HepG2 (cell line): ENCODE measurements around the gene PSMB11. TPM values are rescaled to one million over a fixed set of nuclear protein-coding genes. Genes with fewer than 3 reads are reported as not detected.

ENCODE experiments used
- FIP1L1 ChIP-seq: fragments of 200-400 bp; formaldehyde crosslinking; IDR thresholded peaks from 2 replicates; pipeline ENCODE4 v1.6.1; 2018; ENCODE audit warnings: low read depth, mild to moderate bottlenecking, low read length, moderate library complexity, borderline replicate concordance; ENCODE audit not compliant: insufficient read depth
- POLR2AphosphoS5 ChIP-seq: IDR thresholded peaks from 2 replicates; pipeline ENCODE4 v1.6.1; 2012; ENCODE audit warnings: low read depth, low read length
- REPIN1 ChIP-seq: sonication (generic); formaldehyde crosslinking; IDR thresholded peaks from 2 replicates; pipeline ENCODE4 v1.8.0; 2022; ENCODE audit warnings: missing genetic modification reagents, low read depth, mild to moderate bottlenecking, borderline replicate concordance
- ZC3H13 ChIP-seq: sonication (generic); formaldehyde crosslinking; IDR thresholded peaks from 2 replicates; pipeline ENCODE4 v1.8.1; 2023; ENCODE audit warnings: mild to moderate bottlenecking, missing genetic modification reagents, moderate library complexity
- ZFP41 ChIP-seq: sonication (generic); formaldehyde crosslinking; IDR thresholded peaks from 2 replicates; pipeline ENCODE4 v1.4.0; 2020; ENCODE audit warnings: mild to moderate bottlenecking, missing genetic modification reagents, borderline replicate concordance
- ZNF101 ChIP-seq: sonication (generic); formaldehyde crosslinking; IDR thresholded peaks from 2 replicates; pipeline ENCODE4 v1.4.0; 2020; ENCODE audit warnings: mild to moderate bottlenecking, low read depth, missing genetic modification reagents, borderline replicate concordance
- ZNF12 ChIP-seq: sonication (generic); formaldehyde crosslinking; IDR thresholded peaks from 2 replicates; pipeline ENCODE4 v1.5.0; 2020; ENCODE audit warnings: missing genetic modification reagents
- ZNF326 ChIP-seq: sonication (generic); formaldehyde crosslinking; IDR thresholded peaks from 2 replicates; pipeline ENCODE4 v1.4.0; 2020; ENCODE audit warnings: missing genetic modification reagents, borderline replicate concordance
- ZNF543 ChIP-seq: sonication (generic); formaldehyde crosslinking; IDR thresholded peaks from 2 replicates; pipeline ENCODE4 v1.4.0; 2020; ENCODE audit warnings: mild to moderate bottlenecking, missing genetic modification reagents
- polyA plus RNA-seq, 8 experiments: library from polyadenylated mRNA; depleted of rRNA in 3 of 8; stranded (reverse) in 7 of 8; unstranded in 1 of 8; fragments of >200 nt; fragmentation: Illumina TruSeq in 4 of 8; extraction: Trizol in 4 of 8; gene quantifications; 2 replicates each; pipeline versions ENCODE4 v1.2.1 to v1.2.3, GENCODE V29; 2011 to 2016; ENCODE audit warnings: low read depth in 4 of 8, missing spikeins in 1 of 8, mixed read lengths in 1 of 8; ENCODE audit not compliant: insufficient read depth in 1 of 8
- total RNA-seq, 5 experiments: library from RNA; depleted of rRNA; stranded (reverse); fragments of >200 nt; fragmentation: Illumina TruSeq; extraction: Trizol; gene quantifications; 2 replicates each; pipeline ENCODE4 v1.2.3, GENCODE V29; 2016; ENCODE audit warnings: low read depth in 1 of 5
- TF ChIP-seq, protein P1 (sequence below): sonication (generic); formaldehyde crosslinking; IDR thresholded peaks from 2 replicates; pipeline ENCODE4 v1.5.1; 2020; ENCODE audit warnings: mild to moderate bottlenecking, missing genetic modification reagents, moderate library complexity
- TF ChIP-seq, protein P2 (sequence below): sonication (generic); formaldehyde crosslinking; IDR thresholded peaks from 2 replicates; pipeline ENCODE4 v1.4.0; 2020; ENCODE audit warnings: missing genetic modification reagents
- TF ChIP-seq, protein P3 (sequence below): sonication (generic); formaldehyde crosslinking; IDR thresholded peaks from 2 replicates; pipeline ENCODE4 v1.4.0; 2020; ENCODE audit warnings: mild to moderate bottlenecking, missing genetic modification reagents, borderline replicate concordance
- TF ChIP-seq, protein P4 (sequence below): fragments of 450-650 bp; IDR thresholded peaks from 2 replicates; pipeline ENCODE4 v1.6.1; 2017; ENCODE audit warnings: mild to moderate bottlenecking
- TF ChIP-seq, protein P5 (sequence below): sonication (generic); formaldehyde crosslinking; IDR thresholded peaks from 2 replicates; pipeline ENCODE4 v1.5.0; 2020; ENCODE audit warnings: mild to moderate bottlenecking, missing genetic modification reagents

PSMB11 gene
- total and polyA plus RNA-seq, 2 of the 13 experiments (the other 11 are each of a cell fraction or from before 2014, with no cell fraction given): not detected

DNA sequence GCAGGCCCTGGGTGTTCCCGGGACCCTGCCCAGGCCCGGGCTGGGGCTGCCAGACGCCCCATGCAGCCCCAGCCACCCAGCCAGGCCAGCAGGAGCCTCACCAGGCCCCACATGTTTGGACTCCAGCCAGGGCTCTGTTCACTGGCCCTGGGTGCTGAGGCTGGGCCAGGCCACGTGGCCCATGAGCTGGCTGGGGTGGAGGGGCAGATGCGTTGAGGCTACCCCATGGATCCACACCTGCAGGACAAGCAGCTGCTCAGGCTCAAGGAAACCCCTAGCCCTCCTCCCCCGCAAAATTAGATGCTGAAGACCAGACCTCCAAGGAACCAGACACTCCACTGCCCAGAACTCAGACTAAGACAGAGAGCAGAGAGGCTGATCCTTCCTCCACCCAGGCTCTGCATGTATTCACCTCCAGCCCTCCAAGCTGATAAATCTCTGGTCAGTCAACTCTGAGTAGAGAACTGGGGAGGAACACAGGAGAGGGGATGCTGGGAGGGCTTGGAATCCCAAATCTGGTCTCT, 13.7 kb downstream of the PSMB11 start (continued):
- TF ChIP-seq, protein P1, sequence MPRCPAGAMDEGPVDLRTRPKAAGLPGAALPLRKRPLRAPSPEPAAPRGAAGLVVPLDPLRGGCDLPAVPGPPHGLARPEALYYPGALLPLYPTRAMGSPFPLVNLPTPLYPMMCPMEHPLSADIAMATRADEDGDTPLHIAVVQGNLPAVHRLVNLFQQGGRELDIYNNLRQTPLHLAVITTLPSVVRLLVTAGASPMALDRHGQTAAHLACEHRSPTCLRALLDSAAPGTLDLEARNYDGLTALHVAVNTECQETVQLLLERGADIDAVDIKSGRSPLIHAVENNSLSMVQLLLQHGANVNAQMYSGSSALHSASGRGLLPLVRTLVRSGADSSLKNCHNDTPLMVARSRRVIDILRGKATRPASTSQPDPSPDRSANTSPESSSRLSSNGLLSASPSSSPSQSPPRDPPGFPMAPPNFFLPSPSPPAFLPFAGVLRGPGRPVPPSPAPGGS (CRISPR knock-in tag): 0 out of 2 replicates have a peak, but pooled peaks have one; percentile 25
- TF ChIP-seq, protein P2, sequence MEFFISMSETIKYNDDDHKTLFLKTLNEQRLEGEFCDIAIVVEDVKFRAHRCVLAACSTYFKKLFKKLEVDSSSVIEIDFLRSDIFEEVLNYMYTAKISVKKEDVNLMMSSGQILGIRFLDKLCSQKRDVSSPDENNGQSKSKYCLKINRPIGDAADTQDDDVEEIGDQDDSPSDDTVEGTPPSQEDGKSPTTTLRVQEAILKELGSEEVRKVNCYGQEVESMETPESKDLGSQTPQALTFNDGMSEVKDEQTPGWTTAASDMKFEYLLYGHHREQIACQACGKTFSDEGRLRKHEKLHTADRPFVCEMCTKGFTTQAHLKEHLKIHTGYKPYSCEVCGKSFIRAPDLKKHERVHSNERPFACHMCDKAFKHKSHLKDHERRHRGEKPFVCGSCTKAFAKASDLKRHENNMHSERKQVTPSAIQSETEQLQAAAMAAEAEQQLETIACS: no peak
- TF ChIP-seq REPIN1 (0 out of 2 replicates have a peak, but pooled peaks have one; percentile 1), ZFP41 (CRISPR knock-in tag) (no peak), ZNF543 (CRISPR knock-in tag) (0 out of 2 replicates have a peak, but pooled peaks have one; percentile 31), ZC3H13 (no peak), ZNF326 (CRISPR knock-in tag) (no peak), FIP1L1 (peak; percentile 16; the same call in 1 of the 2 replicates), POLR2AphosphoS5 (no peak), ZNF12 (CRISPR knock-in tag) (no peak), ZNF101 (CRISPR knock-in tag) (no peak)
- TF ChIP-seq, protein P3, sequence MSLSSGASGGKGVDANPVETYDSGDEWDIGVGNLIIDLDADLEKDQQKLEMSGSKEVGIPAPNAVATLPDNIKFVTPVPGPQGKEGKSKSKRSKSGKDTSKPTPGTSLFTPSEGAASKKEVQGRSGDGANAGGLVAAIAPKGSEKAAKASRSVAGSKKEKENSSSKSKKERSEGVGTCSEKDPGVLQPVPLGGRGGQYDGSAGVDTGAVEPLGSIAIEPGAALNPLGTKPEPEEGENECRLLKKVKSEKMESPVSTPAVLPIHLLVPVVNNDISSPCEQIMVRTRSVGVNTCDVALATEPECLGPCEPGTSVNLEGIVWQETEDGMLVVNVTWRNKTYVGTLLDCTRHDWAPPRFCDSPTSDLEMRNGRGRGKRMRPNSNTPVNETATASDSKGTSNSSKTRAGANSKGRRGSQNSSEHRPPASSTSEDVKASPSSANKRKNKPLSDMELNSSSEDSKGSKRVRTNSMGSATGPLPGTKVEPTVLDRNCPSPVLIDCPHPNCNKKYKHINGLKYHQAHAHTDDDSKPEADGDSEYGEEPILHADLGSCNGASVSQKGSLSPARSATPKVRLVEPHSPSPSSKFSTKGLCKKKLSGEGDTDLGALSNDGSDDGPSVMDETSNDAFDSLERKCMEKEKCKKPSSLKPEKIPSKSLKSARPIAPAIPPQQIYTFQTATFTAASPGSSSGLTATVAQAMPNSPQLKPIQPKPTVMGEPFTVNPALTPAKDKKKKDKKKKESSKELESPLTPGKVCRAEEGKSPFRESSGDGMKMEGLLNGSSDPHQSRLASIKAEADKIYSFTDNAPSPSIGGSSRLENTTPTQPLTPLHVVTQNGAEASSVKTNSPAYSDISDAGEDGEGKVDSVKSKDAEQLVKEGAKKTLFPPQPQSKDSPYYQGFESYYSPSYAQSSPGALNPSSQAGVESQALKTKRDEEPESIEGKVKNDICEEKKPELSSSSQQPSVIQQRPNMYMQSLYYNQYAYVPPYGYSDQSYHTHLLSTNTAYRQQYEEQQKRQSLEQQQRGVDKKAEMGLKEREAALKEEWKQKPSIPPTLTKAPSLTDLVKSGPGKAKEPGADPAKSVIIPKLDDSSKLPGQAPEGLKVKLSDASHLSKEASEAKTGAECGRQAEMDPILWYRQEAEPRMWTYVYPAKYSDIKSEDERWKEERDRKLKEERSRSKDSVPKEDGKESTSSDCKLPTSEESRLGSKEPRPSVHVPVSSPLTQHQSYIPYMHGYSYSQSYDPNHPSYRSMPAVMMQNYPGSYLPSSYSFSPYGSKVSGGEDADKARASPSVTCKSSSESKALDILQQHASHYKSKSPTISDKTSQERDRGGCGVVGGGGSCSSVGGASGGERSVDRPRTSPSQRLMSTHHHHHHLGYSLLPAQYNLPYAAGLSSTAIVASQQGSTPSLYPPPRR (CRISPR knock-in tag): 0 out of 2 replicates have a peak, but pooled peaks have one; percentile 41
- TF ChIP-seq, protein P4, sequence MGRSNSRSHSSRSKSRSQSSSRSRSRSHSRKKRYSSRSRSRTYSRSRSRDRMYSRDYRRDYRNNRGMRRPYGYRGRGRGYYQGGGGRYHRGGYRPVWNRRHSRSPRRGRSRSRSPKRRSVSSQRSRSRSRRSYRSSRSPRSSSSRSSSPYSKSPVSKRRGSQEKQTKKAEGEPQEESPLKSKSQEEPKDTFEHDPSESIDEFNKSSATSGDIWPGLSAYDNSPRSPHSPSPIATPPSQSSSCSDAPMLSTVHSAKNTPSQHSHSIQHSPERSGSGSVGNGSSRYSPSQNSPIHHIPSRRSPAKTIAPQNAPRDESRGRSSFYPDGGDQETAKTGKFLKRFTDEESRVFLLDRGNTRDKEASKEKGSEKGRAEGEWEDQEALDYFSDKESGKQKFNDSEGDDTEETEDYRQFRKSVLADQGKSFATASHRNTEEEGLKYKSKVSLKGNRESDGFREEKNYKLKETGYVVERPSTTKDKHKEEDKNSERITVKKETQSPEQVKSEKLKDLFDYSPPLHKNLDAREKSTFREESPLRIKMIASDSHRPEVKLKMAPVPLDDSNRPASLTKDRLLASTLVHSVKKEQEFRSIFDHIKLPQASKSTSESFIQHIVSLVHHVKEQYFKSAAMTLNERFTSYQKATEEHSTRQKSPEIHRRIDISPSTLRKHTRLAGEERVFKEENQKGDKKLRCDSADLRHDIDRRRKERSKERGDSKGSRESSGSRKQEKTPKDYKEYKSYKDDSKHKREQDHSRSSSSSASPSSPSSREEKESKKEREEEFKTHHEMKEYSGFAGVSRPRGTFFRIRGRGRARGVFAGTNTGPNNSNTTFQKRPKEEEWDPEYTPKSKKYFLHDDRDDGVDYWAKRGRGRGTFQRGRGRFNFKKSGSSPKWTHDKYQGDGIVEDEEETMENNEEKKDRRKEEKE: no peak
- TF ChIP-seq, protein P5, sequence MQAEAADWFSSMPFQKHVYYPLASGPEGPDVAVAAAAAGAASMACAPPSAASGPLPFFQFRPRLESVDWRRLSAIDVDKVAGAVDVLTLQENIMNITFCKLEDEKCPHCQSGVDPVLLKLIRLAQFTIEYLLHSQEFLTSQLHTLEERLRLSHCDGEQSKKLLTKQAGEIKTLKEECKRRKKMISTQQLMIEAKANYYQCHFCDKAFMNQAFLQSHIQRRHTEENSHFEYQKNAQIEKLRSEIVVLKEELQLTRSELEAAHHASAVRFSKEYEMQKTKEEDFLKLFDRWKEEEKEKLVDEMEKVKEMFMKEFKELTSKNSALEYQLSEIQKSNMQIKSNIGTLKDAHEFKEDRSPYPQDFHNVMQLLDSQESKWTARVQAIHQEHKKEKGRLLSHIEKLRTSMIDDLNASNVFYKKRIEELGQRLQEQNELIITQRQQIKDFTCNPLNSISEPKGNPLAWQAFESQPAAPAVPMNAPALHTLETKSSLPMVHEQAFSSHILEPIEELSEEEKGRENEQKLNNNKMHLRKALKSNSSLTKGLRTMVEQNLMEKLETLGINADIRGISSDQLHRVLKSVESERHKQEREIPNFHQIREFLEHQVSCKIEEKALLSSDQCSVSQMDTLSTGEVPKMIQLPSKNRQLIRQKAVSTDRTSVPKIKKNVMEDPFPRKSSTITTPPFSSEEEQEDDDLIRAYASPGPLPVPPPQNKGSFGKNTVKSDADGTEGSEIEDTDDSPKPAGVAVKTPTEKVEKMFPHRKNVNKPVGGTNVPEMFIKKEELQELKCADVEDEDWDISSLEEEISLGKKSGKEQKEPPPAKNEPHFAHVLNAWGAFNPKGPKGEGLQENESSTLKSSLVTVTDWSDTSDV (CRISPR knock-in tag): no peak; the same call in 1 of the 2 replicates
